ENCODE measurements around the gene TOM1L2. TPM values are rescaled to one million over a fixed set of nuclear protein-coding genes. Genes with fewer than 3 reads are reported as not detected.
A peak's percentile ranks its signal among the peaks of the same experiment; 100 is the strongest.

Gene TOM1L2
- total and polyA plus RNA-seq, 2 of the 4 experiments (the other 2 are of a cell fraction), result 34.4 to 51.7 TPM

DNA sequence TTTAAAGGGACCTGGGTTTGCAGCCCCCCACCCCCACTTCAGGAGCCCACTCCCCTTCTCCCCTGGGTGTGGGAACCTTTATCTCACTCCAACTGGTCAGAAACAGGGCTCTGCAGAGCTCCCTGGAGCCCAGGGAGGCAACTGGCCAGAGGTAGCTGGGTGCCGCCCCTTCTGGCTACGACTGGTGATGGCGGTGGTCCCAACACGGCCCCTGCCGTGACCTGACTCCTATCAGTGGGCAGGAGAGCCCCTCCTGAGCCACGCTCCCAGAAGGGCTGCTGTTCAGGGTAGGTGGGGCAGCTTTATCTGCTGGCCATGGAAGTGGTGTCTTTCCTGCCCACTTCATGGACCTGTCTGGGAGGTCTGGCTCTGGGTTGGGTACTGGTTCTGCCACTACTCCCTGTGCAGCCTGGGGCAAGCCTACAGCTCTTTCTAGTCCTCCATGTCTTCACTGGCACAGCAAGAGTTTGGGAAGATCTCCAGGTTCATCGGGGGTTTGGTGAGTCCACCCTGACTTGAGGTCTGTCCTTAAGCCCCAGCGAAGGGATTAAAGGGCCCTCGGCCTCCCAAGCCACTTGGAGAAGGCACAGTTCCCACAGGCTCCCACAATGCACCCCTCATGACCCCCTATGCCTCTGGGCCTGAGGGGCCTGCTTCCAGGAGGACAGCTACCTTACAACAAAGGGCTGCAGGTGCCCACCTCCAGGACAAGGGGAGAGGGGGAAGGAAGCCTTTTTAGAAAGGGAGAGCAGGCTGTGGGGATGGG lies 129.9 kb downstream of the TOM1L2 start:
- CTCF ChIA-PET, result interaction anchor here (0.6 kb wide), 1 partner anchor 32 kb away, joined by 3 read pairs; no protein-coding TSS in a partner anchor
- Histone ChIP-seq H2BK5ac (ENCODE audit: low read depth, low read length, poor library complexity, severe bottlenecking) (no peak overlapping the region), H3K18ac (ENCODE audit: low read depth, low read length) (no peak overlapping the region), H3K56ac (ENCODE audit: extremely low read depth, insufficient read depth, low read length) (no peak overlapping the region), H3K4ac (ENCODE audit: low read depth, low read length) (no peak overlapping the region), H2AK5ac (ENCODE audit: low read depth, low read length) (peak overlapping the region; percentile 59; the same call in 1 of the 2 replicates), H3K4me3 (ENCODE audit: insufficient read depth, low read depth, low read length) (no peak overlapping the region), H2AK9ac (replicated peaks; ENCODE audit: low read depth, low read length, poor library complexity) (peak overlapping the region; percentile 48), H3K27ac (ENCODE audit: insufficient read depth, low read length) (no peak overlapping the region), H4K5ac (ENCODE audit: low read depth, low read length) (no peak overlapping the region), H3K9ac (ENCODE audit: low read depth, low read length) (no peak overlapping the region), H4K20me1 (ENCODE audit: insufficient read depth, low read length) (no peaks in the 10 kb centered on the region), H4K91ac (ENCODE audit: insufficient read depth, low read depth, low read length) (no peak overlapping the region), H3K9me1 (ENCODE audit: insufficient read depth, low read length) (peaks cover 17% of the 10 kb centered on the region), H4K8ac (ENCODE audit: low read depth in 2 of 2, low read length in 2 of 2) (no peak overlapping the region), H3K23ac (ENCODE audit: low read depth, low read length) (no peak overlapping the region; the same call in 1 of the 2 replicates), H2BK20ac (ENCODE audit: low read depth, low read length) (no peak overlapping the region), H3K36me3 (ENCODE audit: control insufficient read depth, insufficient read depth, low read length) (peaks cover 8% of the 10 kb centered on the region; the same call in 1 of the 2 replicates), H2BK120ac (ENCODE audit: low read depth, low read length) (no peak overlapping the region), H3K27me3 (ENCODE audit: control insufficient read depth, insufficient read depth, low read length) (no peaks in the 10 kb centered on the region), H3K14ac (replicated peaks; ENCODE audit: low read depth, low read length) (no peak overlapping the region), H3K79me1 (ENCODE audit: low read depth in 1 of 2, low read length in 2 of 2) (peaks cover 0 to 23% of the 10 kb centered on the region in 2 experiments; a peak in 2 of 4 replicates), H3K9me3 (ENCODE audit: control insufficient read depth, insufficient read depth, low read length) (no peaks in the 10 kb centered on the region), H3K4me2 (ENCODE audit: low read depth, low read length) (no peak overlapping the region), H2AFZ (replicated peaks; ENCODE audit: low read length, poor library complexity) (no peak overlapping the region), H2BK15ac (ENCODE audit: low read depth, low read length) (no peak overlapping the region), H3K4me1 (ENCODE audit: control insufficient read depth, insufficient read depth, low read length) (peaks cover 26% of the 10 kb centered on the region)
- dilution Hi-C loops (cut with HindIII; ENCODE audit: low sequenced_read_pairs, unreplicated experiment), result no loop called here
- ATAC-seq (ENCODE audit: low read depth), result no peak
- no peak for DNase-seq
- POLR2A ChIA-PET (ENCODE audit: unreplicated experiment), result no interaction called here
- 69% methylated on average over 5 of the region's 9 CpGs; no CpG with 5 or more reads in 1 of the 2 experiments for WGBS, 2 experiments (ENCODE audit: extremely low coverage in 2 of 2, insufficient read length in 1 of 2)
- in situ Hi-C loops (cut with MboI; ENCODE audit: low sequenced_read_pairs), result no loop called here
- intact Hi-C loops (cut with micrococcal nuclease), result no loop called here
- BruUV-seq (replicated peaks), result no TSS peak
- no peak for TF ChIP-seq RCOR1 (IDR thresholded peaks at IDR 0.05; ENCODE audit: insufficient replicate concordance, low read length)
- TF ChIP-seq POLR2A (IDR thresholded peaks at IDR 0.05; ENCODE audit: low read depth, low read length), result no peak
- TF ChIP-seq CHD1 (IDR thresholded peaks at IDR 0.05; ENCODE audit: low read depth, low read length), result no peak
- TF ChIP-seq MAFK (IDR thresholded peaks at IDR 0.05; ENCODE audit: low read depth, low read length), result no peak
- TF ChIP-seq BHLHE40 (IDR thresholded peaks at IDR 0.05; ENCODE audit: low read depth, low read length), result no peak
- TF ChIP-seq, protein P1, sequence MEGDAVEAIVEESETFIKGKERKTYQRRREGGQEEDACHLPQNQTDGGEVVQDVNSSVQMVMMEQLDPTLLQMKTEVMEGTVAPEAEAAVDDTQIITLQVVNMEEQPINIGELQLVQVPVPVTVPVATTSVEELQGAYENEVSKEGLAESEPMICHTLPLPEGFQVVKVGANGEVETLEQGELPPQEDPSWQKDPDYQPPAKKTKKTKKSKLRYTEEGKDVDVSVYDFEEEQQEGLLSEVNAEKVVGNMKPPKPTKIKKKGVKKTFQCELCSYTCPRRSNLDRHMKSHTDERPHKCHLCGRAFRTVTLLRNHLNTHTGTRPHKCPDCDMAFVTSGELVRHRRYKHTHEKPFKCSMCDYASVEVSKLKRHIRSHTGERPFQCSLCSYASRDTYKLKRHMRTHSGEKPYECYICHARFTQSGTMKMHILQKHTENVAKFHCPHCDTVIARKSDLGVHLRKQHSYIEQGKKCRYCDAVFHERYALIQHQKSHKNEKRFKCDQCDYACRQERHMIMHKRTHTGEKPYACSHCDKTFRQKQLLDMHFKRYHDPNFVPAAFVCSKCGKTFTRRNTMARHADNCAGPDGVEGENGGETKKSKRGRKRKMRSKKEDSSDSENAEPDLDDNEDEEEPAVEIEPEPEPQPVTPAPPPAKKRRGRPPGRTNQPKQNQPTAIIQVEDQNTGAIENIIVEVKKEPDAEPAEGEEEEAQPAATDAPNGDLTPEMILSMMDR (conservative IDR thresholded peaks at IDR 0.05; ENCODE audit: low read depth, low read length), result no peak
- TF ChIP-seq FOS (IDR thresholded peaks at IDR 0.05; ENCODE audit: low read depth, low read length), result no peak
- no peak for TF ChIP-seq RAD21 (IDR thresholded peaks at IDR 0.05; ENCODE audit: low read length)
- no peak for TF ChIP-seq CEBPB (IDR thresholded peaks at IDR 0.05; ENCODE audit: low read depth, low read length)
- TF ChIP-seq MXI1 (IDR thresholded peaks at IDR 0.05; ENCODE audit: borderline replicate concordance, low read depth, low read length), result no peak
- no peak for TF ChIP-seq MAZ (IDR thresholded peaks at IDR 0.05; ENCODE audit: borderline replicate concordance, low read depth, low read length)
- TF ChIP-seq, protein P2, sequence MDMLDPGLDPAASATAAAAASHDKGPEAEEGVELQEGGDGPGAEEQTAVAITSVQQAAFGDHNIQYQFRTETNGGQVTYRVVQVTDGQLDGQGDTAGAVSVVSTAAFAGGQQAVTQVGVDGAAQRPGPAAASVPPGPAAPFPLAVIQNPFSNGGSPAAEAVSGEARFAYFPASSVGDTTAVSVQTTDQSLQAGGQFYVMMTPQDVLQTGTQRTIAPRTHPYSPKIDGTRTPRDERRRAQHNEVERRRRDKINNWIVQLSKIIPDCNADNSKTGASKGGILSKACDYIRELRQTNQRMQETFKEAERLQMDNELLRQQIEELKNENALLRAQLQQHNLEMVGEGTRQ (IDR thresholded peaks at IDR 0.05; ENCODE audit: low read depth, low read length), result no peak
- TF ChIP-seq SMC3 (IDR thresholded peaks at IDR 0.05; ENCODE audit: low read depth, low read length), result no peak
- TF ChIP-seq, protein P3, sequence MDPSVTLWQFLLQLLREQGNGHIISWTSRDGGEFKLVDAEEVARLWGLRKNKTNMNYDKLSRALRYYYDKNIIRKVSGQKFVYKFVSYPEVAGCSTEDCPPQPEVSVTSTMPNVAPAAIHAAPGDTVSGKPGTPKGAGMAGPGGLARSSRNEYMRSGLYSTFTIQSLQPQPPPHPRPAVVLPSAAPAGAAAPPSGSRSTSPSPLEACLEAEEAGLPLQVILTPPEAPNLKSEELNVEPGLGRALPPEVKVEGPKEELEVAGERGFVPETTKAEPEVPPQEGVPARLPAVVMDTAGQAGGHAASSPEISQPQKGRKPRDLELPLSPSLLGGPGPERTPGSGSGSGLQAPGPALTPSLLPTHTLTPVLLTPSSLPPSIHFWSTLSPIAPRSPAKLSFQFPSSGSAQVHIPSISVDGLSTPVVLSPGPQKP (IDR thresholded peaks at IDR 0.05; ENCODE audit: borderline replicate concordance, low read depth, low read length), result no peak
- no peak for TF ChIP-seq NFE2L2 (IDR thresholded peaks at IDR 0.05; ENCODE audit: low read depth, low read length)

All from IMR-90 (cell line).